ENCODE data around the gene ZDHHC21.
A peak's percentile ranks its signal among the peaks of the same experiment; 100 is the strongest.

The ZDHHC21 gene

DNA sequence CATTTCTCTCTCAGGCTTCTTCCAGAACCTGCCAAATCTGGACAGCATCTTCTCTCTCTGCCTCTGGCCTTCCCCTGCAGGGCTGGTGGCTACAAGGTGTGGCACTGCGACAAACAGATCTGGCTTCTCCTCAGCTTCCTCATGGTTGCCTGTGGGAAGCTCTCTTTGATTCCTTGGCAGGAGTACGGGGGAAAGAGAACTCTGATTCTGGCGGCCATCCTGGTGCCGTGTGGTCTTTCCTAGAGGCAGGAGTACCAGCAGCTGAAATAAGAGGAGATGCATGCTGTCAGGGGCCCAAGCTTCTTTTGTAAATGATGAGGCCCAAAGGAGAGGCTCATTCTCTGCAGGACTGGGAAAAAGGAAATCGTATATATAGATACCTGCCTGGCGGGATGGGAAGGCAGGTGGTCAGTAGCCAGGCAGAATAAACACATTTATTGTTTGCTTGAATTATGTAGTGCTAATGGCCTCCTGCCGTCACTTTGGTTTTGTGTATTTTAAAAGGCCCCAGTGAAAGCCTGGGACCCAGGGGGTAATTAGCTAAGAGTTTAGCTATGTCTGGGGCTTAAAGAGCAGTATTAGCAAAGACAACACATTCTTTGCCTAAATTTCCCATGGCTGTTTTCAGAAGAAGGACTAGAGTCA lies 29.3 kb upstream of the ZDHHC21 start, which contains the start of gene CER1:
Gene CER1, minus strand, starts transcription at position 343 of the 645 bp plus-strand sequence. Its CDS starts 61 bp downstream, at position 282.
- DNase-seq (ENCODE audit: low read depth) = no peak
- TF ChIP-seq, protein P1, sequence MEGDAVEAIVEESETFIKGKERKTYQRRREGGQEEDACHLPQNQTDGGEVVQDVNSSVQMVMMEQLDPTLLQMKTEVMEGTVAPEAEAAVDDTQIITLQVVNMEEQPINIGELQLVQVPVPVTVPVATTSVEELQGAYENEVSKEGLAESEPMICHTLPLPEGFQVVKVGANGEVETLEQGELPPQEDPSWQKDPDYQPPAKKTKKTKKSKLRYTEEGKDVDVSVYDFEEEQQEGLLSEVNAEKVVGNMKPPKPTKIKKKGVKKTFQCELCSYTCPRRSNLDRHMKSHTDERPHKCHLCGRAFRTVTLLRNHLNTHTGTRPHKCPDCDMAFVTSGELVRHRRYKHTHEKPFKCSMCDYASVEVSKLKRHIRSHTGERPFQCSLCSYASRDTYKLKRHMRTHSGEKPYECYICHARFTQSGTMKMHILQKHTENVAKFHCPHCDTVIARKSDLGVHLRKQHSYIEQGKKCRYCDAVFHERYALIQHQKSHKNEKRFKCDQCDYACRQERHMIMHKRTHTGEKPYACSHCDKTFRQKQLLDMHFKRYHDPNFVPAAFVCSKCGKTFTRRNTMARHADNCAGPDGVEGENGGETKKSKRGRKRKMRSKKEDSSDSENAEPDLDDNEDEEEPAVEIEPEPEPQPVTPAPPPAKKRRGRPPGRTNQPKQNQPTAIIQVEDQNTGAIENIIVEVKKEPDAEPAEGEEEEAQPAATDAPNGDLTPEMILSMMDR (conservative IDR thresholded peaks at IDR 0.05; ENCODE audit: low read depth, low read length) = no peak
- H3K4me3 ChIP-seq (ENCODE audit: low read depth, low read length) = no peak within 1 kb of the TSS

DNA sequence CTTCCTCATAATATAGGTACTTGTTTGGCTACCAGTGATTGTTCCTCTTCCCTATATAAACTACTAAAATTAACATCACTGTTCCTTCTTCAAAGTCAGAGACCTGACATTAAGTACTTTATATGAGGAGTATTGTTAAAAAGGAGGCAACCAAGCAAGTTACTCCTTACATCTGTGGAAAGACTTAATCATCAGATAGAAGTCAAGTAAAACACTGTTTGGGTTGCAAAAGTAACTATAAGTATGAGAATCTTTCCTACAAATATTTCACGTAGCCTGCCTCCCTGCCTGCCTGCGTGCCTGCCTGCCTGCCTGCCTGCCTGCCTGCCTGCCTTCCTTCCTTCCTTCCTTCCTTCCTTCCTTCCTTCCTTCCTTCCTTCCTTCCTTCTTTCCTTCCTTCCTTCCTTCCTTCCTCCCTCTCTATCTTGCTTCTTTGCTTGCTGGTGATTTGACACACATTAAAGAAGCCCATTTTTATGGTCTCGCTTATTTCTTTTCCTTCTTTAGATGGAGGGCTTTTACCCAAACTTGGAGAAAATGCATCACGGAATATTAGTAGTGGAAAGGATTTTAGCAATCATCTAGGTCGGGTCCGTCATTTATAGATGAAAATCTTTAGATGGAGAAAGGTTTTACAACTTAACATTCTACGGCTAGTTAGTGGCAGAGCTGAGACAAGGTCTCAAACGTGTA lies 26.1 kb upstream of the ZDHHC21 start:
- H3K4me3 ChIP-seq (ENCODE audit: low read depth, low read length) = no peak overlapping the region
- DNase-seq (ENCODE audit: low read depth) = no peak
- TF ChIP-seq, protein P1 (conservative IDR thresholded peaks at IDR 0.05; ENCODE audit: low read depth, low read length) = no peak

DNA sequence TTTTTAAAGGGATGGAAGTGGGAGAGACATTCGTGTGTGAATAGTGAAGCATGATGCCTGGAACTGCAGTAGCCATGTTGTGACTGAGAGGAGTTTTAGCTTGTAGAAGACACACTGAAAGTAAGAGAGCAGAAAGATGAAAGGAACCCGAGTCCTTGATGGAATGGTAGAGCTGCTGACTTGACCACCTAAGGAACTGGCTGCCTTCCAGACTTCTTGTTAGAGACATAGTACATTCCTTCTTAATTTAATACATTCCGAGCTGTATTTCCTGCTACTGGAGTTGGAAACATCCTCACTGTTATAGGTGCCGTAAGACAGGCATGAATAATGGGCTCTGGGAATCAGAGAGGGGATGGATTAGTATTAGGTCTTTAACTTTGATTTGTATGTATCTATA lies 21.9 kb upstream of the ZDHHC21 start:
- no peak overlapping the region for H3K4me3 ChIP-seq (ENCODE audit: low read depth, low read length)
- peak; percentile 67 for DNase-seq (ENCODE audit: low read depth)
- TF ChIP-seq, protein P1 (conservative IDR thresholded peaks at IDR 0.05; ENCODE audit: low read depth, low read length) = no peak

DNA sequence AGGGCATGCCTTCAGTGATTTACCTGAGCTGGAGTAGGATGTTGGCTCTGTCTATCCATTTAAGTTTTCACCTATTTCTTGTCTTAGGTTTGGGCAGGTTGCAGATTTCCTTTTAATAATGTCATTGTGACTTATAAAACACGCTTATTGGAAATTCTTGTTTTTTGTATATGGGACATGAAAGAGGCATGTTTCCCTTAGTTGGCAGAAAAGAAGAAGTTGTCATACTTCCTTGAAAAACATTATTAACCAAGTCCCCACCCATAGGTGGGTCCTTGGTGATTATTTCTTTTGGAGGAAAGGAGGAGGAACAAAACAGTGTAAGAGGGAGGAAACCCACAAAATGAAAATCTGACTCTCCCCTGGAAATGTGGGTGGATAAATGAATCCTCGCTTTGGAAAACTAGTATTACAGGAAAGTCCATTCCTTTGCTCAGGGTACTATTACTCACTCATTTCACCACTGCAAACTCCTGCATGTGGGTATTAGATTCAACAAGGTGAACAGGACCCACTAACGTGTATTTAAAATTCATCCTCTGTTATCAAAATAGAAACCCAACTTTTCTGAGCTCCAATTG lies 20.0 kb upstream of the ZDHHC21 start:
- H3K4me3 ChIP-seq (ENCODE audit: low read depth, low read length) = no peak overlapping the region
- TF ChIP-seq, protein P1 (conservative IDR thresholded peaks at IDR 0.05; ENCODE audit: low read depth, low read length) = no peak
- DNase-seq (ENCODE audit: low read depth) = no peak

DNA sequence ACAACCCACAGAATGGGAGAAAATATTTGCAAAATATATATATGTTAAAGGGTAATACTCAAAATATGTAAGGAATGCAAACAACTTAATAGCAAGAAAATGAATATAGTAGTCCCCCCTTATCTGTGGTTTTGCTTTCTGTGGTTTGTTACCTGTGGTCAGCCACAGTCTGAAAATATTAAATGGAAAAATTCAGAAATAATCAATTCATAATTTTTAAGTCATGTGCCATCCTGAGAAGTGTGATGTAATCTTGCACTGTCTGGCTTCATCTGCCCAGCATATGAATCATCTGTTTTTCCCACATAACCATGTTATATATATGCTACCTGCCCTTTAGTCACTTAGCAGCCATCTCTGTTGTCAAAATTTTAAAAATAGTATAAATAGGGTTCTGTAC lies 17.6 kb upstream of the ZDHHC21 start:
- no peak overlapping the region for H3K4me3 ChIP-seq (ENCODE audit: low read depth, low read length)
- TF ChIP-seq, protein P1 (conservative IDR thresholded peaks at IDR 0.05; ENCODE audit: low read depth, low read length) = no peak
- DNase-seq (ENCODE audit: low read depth) = peak; percentile 81

DNA sequence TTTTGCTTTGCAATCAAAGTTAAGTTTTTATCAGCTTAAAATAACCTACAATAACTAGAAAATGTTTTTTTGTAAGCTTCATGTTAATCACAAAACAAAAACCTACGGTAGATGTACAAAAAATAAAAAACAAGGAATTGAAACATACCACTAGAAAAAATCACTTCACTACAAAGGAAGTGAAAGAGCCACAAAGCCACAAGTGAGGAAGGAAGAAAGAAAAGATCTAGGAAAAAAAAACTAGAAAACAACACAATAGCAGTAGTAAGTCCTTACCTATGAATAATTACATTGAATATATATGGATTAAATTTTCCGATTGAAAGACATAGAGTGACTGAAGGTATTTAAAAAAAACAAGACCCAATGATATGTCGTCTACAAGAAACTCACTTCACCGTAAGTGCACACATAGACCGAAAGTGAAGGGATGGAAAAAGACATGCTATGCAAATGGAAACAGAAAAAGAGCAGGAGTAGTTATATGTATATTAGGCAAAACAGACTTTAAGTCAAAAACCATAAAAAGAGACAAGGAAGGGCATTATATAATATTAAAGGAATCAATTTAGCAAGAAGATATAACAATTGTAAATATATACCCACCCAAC lies 13.4 kb upstream of the ZDHHC21 start:
- TF ChIP-seq, protein P1 (conservative IDR thresholded peaks at IDR 0.05; ENCODE audit: low read depth, low read length) = no peak
- no peak overlapping the region for H3K4me3 ChIP-seq (ENCODE audit: low read depth, low read length)
- DNase-seq (ENCODE audit: low read depth) = no peak
